ENCODE measurements around the gene TWSG1.
"Not testable (repeated sequence)": the region's sequence is repeated elsewhere in the genome, so short reads cannot be mapped to it uniquely, and the experiment has no call there.

TWSG1 gene

GRCh38 chr18:9428862-9429661, 94.5 kb downstream of the TWSG1 start:
- no peak for DNase-seq

- no peak for DNase-seq
These were observed 95.1 kb downstream of the TWSG1 start for GRCh38 chr18:9429662-9429993.

- DNase-seq = not testable (repeated sequence)
These were observed 95.7 kb downstream of the TWSG1 start for GRCh38 chr18:9430315-9430714.

GRCh38 chr18:9431296-9431695, 96.7 kb downstream of the TWSG1 start:
- no peak for DNase-seq

GRCh38 chr18:9433122-9433521, 98.5 kb downstream of the TWSG1 start:
- not testable (repeated sequence) for DNase-seq

- no peak for DNase-seq
These were observed 99.1 kb downstream of the TWSG1 start for GRCh38 chr18:9433671-9434121.

- DNase-seq = no peak
These were observed 99.6 kb downstream of the TWSG1 start for GRCh38 chr18:9434122-9434701.

GRCh38 chr18:9435041-9435440, 100.5 kb downstream of the TWSG1 start:
- DNase-seq = no peak

- no peak for DNase-seq
These were observed 101.8 kb downstream of the TWSG1 start for GRCh38 chr18:9436206-9436929.

GRCh38 chr18:9437021-9437437, 102.5 kb downstream of the TWSG1 start:
- no peak for DNase-seq

GRCh38 chr18:9437672-9438071, 103.1 kb downstream of the TWSG1 start:
- no peak for DNase-seq

- no peak for DNase-seq
These were observed 106.5 kb downstream of the TWSG1 start for GRCh38 chr18:9441061-9441460.

- no peak for DNase-seq
These were observed 110.0 kb downstream of the TWSG1 start for GRCh38 chr18:9444549-9444948.

GRCh38 chr18:9446839-9447238, 112.3 kb downstream of the TWSG1 start:
- no peak for DNase-seq

- DNase-seq = no peak
These were observed 112.8 kb downstream of the TWSG1 start for GRCh38 chr18:9447334-9447733.

- DNase-seq = no peak
These were observed 115.2 kb downstream of the TWSG1 start for GRCh38 chr18:9449600-9450414.

GRCh38 chr18:9450920-9451319, 116.3 kb downstream of the TWSG1 start:
- DNase-seq = not testable (repeated sequence)
